ENCODE data around the gene SMC2. TPM values are rescaled to one million over a fixed set of nuclear protein-coding genes. Genes with fewer than 3 reads are reported as not detected.

Gene SMC2
- total and polyA plus RNA-seq, 9 of the 15 experiments (the other 6 are each of a cell fraction or from before 2014, with no cell fraction given): 18.0 to 54.0 (median 32.9) TPM

DNA sequence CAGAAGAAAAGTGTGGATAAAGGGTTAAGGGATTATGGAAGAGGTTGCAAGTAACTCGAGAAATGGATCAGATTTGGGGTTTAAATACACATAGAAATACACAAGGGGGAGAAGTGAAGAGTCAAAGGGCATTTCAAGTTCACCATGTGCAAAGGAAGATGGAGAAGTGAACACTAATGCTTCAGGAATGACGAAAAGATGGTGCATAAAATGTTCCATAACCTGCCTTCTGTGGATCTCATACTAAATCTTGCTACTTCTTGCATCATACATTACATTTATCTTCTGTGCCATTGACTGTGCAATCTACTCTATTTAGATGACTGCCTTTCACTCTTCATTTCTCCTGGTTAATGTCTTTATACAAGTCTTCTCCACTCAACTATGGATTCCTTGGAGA is 5.7 kb upstream of the SMC2 start (continued):
- TF ChIP-seq, protein P1, sequence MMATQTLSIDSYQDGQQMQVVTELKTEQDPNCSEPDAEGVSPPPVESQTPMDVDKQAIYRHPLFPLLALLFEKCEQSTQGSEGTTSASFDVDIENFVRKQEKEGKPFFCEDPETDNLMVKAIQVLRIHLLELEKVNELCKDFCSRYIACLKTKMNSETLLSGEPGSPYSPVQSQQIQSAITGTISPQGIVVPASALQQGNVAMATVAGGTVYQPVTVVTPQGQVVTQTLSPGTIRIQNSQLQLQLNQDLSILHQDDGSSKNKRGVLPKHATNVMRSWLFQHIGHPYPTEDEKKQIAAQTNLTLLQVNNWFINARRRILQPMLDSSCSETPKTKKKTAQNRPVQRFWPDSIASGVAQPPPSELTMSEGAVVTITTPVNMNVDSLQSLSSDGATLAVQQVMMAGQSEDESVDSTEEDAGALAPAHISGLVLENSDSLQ (IDR thresholded peaks at IDR 0.05): peak; percentile 18; the same call in 1 of the 2 replicates
- TF ChIP-seq ZNF12 (CRISPR knock-in tag; IDR thresholded peaks at IDR 0.05): no peak
- TF ChIP-seq TRIM24 (IDR thresholded peaks at IDR 0.05): peak; percentile 91 to 95
- no peak for TF ChIP-seq RBM25 (IDR thresholded peaks at IDR 0.05; ENCODE audit: low read depth, low read length, severe bottlenecking)
- no peak for TF ChIP-seq ZFPM2 (CRISPR knock-in tag; IDR thresholded peaks at IDR 0.05)
- TF ChIP-seq ZKSCAN3 (CRISPR knock-in tag; IDR thresholded peaks at IDR 0.05): no peak
- TF ChIP-seq, protein P2, sequence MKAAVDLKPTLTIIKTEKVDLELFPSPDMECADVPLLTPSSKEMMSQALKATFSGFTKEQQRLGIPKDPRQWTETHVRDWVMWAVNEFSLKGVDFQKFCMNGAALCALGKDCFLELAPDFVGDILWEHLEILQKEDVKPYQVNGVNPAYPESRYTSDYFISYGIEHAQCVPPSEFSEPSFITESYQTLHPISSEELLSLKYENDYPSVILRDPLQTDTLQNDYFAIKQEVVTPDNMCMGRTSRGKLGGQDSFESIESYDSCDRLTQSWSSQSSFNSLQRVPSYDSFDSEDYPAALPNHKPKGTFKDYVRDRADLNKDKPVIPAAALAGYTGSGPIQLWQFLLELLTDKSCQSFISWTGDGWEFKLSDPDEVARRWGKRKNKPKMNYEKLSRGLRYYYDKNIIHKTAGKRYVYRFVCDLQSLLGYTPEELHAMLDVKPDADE (conservative IDR thresholded peaks at IDR 0.05; ENCODE audit: control insufficient read depth, low read depth, low read length): no peak
- TF ChIP-seq STAT5A (IDR thresholded peaks at IDR 0.05; ENCODE audit: borderline replicate concordance, low read length): no peak
- no peak for TF ChIP-seq MTA2 (IDR thresholded peaks at IDR 0.05; ENCODE audit: low read depth)
- TF ChIP-seq, protein P3, sequence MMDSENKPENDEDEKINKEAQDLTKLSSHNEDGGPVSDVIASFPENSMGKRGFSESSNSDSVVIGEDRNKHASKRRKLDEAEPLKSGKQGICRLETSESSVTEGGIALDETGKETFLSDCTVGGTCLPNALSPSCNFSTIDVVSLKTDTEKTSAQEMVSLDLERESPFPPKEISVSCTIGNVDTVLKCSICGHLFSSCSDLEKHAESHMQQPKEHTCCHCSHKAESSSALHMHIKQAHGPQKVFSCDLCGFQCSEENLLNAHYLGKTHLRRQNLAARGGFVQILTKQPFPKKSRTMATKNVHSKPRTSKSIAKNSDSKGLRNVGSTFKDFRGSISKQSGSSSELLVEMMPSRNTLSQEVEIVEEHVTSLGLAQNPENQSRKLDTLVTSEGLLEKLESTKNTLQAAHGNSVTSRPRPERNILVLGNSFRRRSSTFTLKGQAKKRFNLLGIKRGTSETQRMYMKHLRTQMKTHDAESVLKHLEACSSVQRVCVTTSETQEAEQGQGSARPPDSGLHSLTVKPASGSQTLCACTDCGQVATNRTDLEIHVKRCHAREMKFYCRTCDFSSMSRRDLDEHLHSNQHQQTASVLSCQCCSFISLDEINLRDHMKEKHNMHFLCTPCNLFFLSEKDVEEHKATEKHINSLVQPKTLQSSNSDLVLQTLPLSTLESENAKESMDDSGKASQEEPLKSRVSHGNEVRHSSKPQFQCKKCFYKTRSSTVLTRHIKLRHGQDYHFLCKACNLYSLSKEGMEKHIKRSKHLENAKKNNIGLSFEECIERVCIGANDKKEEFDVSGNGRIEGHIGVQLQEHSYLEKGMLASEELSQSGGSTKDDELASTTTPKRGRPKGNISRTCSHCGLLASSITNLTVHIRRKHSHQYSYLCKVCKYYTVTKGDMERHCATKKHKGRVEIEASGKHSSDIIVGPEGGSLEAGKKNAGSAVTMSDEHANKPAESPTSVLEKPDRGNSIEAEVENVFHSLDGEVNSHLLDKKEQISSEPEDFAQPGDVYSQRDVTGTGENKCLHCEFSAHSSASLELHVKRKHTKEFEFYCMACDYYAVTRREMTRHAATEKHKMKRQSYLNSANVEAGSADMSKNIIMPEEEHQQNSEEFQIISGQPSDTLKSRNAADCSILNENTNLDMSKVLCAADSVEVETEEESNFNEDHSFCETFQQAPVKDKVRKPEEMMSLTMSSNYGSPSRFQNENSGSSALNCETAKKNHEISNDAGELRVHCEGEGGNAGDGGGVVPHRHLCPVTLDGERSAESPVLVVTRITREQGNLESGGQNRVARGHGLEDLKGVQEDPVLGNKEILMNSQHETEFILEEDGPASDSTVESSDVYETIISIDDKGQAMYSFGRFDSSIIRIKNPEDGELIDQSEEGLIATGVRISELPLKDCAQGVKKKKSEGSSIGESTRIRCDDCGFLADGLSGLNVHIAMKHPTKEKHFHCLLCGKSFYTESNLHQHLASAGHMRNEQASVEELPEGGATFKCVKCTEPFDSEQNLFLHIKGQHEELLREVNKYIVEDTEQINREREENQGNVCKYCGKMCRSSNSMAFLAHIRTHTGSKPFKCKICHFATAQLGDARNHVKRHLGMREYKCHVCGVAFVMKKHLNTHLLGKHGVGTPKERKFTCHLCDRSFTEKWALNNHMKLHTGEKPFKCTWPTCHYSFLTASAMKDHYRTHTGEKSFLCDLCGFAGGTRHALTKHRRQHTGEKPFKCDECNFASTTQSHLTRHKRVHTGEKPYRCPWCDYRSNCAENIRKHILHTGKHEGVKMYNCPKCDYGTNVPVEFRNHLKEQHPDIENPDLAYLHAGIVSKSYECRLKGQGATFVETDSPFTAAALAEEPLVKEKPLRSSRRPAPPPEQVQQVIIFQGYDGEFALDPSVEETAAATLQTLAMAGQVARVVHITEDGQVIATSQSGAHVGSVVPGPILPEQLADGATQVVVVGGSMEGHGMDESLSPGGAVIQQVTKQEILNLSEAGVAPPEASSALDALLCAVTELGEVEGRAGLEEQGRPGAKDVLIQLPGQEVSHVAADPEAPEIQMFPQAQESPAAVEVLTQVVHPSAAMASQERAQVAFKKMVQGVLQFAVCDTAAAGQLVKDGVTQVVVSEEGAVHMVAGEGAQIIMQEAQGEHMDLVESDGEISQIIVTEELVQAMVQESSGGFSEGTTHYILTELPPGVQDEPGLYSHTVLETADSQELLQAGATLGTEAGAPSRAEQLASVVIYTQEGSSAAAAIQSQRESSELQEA (IDR thresholded peaks at IDR 0.05; ENCODE audit: low read depth): no peak
- TF ChIP-seq TSC22D4 (tag; IDR thresholded peaks at IDR 0.05): no peak
- peak; percentile 71; the same call in 1 of the 2 replicates for TF ChIP-seq ZNF584 (CRISPR knock-in tag; IDR thresholded peaks at IDR 0.05; ENCODE audit: low read depth)
- TF ChIP-seq NR1H2 (CRISPR knock-in tag; IDR thresholded peaks at IDR 0.05): no peak
- TF ChIP-seq FOSL1 (tag; conservative IDR thresholded peaks at IDR 0.05): no peak; the same call in 1 of the 2 replicates
- TF ChIP-seq, protein P4, sequence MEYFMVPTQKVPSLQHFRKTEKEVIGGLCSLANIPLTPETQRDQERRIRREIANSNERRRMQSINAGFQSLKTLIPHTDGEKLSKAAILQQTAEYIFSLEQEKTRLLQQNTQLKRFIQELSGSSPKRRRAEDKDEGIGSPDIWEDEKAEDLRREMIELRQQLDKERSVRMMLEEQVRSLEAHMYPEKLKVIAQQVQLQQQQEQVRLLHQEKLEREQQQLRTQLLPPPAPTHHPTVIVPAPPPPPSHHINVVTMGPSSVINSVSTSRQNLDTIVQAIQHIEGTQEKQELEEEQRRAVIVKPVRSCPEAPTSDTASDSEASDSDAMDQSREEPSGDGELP (CRISPR knock-in tag; IDR thresholded peaks at IDR 0.05; ENCODE audit: borderline replicate concordance): no peak
- TF ChIP-seq SAFB2 (IDR thresholded peaks at IDR 0.05; ENCODE audit: borderline replicate concordance, low read depth, low read length, severe bottlenecking): no peak
